Lung (tissue), 12 donors: ENCODE measurements around the gene GABARAP. TPM values are rescaled to one million over a fixed set of nuclear protein-coding genes. Genes with fewer than 3 reads are reported as not detected.

Experiments used
- ATAC-seq: fragments of 200-7000 bp; cut with Tn5 transposase; one replicate; pipeline ENCODE4 v1.9.1; 2020; ENCODE audit warnings: moderate number of reproducible peaks; ENCODE audit not compliant: insufficient read depth, low FRiP score
- DNase-seq, 3 donors: peaks; one replicate each; pipeline ENCODE4 v3.0.0-alpha.2; 2013 to 2017
- H3K27ac ChIP-seq, 2 donors: one replicate each; pipeline ENCODE4 v1.5.1; 2013; ENCODE audit warnings: mild to moderate bottlenecking in 2 of 2, moderate library complexity in 2 of 2, control low read depth in 1 of 2, inconsistent platforms in 1 of 2, low read depth in 1 of 2, low read length in 1 of 2
- H3K27me3 ChIP-seq, 3 donors: one replicate each; pipeline ENCODE4 v1.5.1; 2013; ENCODE audit warnings: low read length in 2 of 3; ENCODE audit not compliant: control insufficient read depth in 3 of 3, insufficient read depth in 3 of 3
- H3K36me3 ChIP-seq, 4 donors: one replicate each; pipeline ENCODE4 v1.5.1; 2013; ENCODE audit warnings: low read length in 4 of 4, mild to moderate bottlenecking in 1 of 4, moderate library complexity in 1 of 4; ENCODE audit not compliant: control insufficient read depth in 4 of 4, insufficient read depth in 4 of 4
- H3K4me1 ChIP-seq, 5 donors: one replicate each; pipeline ENCODE4 v1.5.1; 2013; ENCODE audit warnings: low read length in 5 of 5, mild to moderate bottlenecking in 2 of 5, moderate library complexity in 1 of 5; ENCODE audit not compliant: control insufficient read depth in 5 of 5, insufficient read depth in 5 of 5
- H3K4me3 ChIP-seq: one replicate; pipeline ENCODE4 v1.5.1; 2013; ENCODE audit warnings: mild to moderate bottlenecking, control low read depth, moderate library complexity
- H3K9ac ChIP-seq, 2 donors: one replicate each; pipeline ENCODE4 v1.5.1; 2013; ENCODE audit warnings: low read length in 2 of 2, control low read depth in 1 of 2; ENCODE audit not compliant: insufficient read depth in 1 of 2
- H3K9me3 ChIP-seq, 4 donors: one replicate each; pipeline ENCODE4 v1.5.1; 2013; ENCODE audit warnings: low read length in 3 of 4, mild to moderate bottlenecking in 1 of 4, moderate library complexity in 1 of 4; ENCODE audit not compliant: control insufficient read depth in 4 of 4, insufficient read depth in 3 of 4
- WGBS, 2 donors: extraction: QIAGEN DNeasy Blood & Tissue Kit; methylation state at CpG; one replicate each; pipeline ENCODE4 v1.1.7; 2013; 5-methylcytosine and 5-hydroxymethylcytosine counted together
- polyA plus RNA-seq, 2 donors: library from polyadenylated mRNA; stranded (reverse); fragments of 200-250 nt; gene quantifications; one replicate each; pipeline ENCODE4 v1.2.1, GENCODE V29; 2013
- total RNA-seq, 2 donors: library from RNA; depleted of rRNA in 1 of 2; stranded (reverse); fragments of >200 nt in 1 of 2; gene quantifications; one replicate each; pipeline ENCODE4 v1.2.1, GENCODE V29; 2014 to 2021
- TF ChIP-seq, protein P1 (sequence below): IDR thresholded peaks from 2 replicates; pipeline ENCODE4 v1.5.1; 2012; ENCODE audit warnings: mild to moderate bottlenecking; ENCODE audit errors: control extremely low read depth, extremely low read depth
- donor health status: control.
- donor health status: control.
- donor health status: Bipolar disorder and iron deficiency.
- donor health status: healthy.
- donor health status: DM: yes; HTN: yes; CAD: no.

Gene GABARAP
- total and polyA plus RNA-seq, 4 donors, result 315 to 1,149 (median 685) TPM

DNA sequence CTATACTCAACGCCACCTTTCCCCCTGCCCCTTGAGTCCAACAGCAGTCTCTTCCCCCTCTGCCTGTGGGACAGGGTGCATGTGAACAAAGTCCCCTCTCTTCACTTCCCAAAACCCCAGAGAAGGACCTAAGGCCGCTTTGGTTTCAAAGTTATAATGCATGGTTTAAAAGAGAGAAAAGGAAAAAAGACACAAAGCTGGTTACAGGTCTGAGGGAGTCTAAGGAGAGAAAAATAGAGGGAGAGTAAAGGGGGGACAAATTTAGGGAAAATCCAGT lies 1.1 kb upstream of the GABARAP start:
- DNase-seq, result no peak
- TF ChIP-seq, protein P1, sequence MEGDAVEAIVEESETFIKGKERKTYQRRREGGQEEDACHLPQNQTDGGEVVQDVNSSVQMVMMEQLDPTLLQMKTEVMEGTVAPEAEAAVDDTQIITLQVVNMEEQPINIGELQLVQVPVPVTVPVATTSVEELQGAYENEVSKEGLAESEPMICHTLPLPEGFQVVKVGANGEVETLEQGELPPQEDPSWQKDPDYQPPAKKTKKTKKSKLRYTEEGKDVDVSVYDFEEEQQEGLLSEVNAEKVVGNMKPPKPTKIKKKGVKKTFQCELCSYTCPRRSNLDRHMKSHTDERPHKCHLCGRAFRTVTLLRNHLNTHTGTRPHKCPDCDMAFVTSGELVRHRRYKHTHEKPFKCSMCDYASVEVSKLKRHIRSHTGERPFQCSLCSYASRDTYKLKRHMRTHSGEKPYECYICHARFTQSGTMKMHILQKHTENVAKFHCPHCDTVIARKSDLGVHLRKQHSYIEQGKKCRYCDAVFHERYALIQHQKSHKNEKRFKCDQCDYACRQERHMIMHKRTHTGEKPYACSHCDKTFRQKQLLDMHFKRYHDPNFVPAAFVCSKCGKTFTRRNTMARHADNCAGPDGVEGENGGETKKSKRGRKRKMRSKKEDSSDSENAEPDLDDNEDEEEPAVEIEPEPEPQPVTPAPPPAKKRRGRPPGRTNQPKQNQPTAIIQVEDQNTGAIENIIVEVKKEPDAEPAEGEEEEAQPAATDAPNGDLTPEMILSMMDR, result no peak
- peaks cover 8 to 33% (median 27%) of the 10 kb centered on the region in 4 donors for H3K36me3 ChIP-seq
- no peak for ATAC-seq
- H3K4me1 ChIP-seq, result peaks cover 0 to 23% (median 14%) of the 10 kb centered on the region in 5 donors
- WGBS, 2 donors, result 32 to 66% methylated on average over 2 of the region's 2 CpGs
- H3K27ac ChIP-seq, result peak overlapping the region; percentile 93
- no peaks in the 10 kb centered on the region for H3K27me3 ChIP-seq
- no peaks in the 10 kb centered on the region for H3K9me3 ChIP-seq
- H3K4me3 ChIP-seq, result peak overlapping the region; percentile 39
- H3K9ac ChIP-seq, result peak overlapping the region in 1 of 2 donors; percentile 87

DNA sequence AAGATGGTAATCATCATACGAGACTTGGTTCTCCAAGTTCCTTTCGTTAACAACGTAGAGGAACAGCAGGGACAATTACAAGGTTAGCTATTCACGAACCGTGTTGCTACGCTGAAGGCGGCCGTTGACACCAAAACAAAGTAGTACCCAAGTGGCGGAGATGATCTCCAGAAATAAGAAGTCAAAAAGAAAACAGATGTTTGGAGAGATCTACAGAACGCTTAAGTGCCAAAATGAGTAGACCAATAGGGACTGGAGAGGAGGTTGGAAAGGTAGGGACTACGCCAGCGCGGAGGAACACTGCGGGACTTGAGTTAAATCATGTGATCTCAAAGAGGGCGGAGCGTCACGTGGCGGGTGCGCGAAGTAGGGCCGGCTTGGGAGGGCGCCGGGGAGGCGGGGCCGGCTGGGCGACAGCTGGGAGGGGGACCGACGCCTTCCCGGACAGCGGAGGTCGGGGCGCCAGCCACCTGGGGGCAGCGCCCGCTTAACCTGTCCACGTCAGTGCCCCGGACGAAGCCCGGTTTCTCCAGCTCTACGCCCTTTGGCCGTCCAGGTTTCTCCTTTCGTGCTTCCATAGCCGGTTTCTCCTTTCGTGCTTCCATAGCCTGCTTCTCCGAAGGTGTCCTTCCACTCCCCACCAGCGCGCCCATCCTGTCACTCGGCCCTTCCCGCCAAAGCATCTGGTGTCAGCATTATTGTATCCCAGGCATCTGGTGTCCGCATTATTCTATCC lies 636 bp upstream of the GABARAP start:
- peak; percentile 97 to 99 (median 98) for DNase-seq
- Histone ChIP-seq H3K36me3 (peaks cover 8 to 33% (median 27%) of the 10 kb centered on the region in 4 donors), H3K9me3 (no peaks in the 10 kb centered on the region), H3K27me3 (no peaks in the 10 kb centered on the region), H3K4me3 (peak overlapping the region; percentile 39), H3K4me1 (peaks cover 0 to 23% (median 14%) of the 10 kb centered on the region in 5 donors), H3K27ac (peak overlapping the region; percentile 93), H3K9ac (peak overlapping the region; percentile 7 to 99)
- TF ChIP-seq, protein P1, result peak; percentile 10
- 1% methylated on average over 45 to 49 of the region's 49 CpGs for WGBS, 2 donors
- ATAC-seq, result peak; percentile 47

DNA sequence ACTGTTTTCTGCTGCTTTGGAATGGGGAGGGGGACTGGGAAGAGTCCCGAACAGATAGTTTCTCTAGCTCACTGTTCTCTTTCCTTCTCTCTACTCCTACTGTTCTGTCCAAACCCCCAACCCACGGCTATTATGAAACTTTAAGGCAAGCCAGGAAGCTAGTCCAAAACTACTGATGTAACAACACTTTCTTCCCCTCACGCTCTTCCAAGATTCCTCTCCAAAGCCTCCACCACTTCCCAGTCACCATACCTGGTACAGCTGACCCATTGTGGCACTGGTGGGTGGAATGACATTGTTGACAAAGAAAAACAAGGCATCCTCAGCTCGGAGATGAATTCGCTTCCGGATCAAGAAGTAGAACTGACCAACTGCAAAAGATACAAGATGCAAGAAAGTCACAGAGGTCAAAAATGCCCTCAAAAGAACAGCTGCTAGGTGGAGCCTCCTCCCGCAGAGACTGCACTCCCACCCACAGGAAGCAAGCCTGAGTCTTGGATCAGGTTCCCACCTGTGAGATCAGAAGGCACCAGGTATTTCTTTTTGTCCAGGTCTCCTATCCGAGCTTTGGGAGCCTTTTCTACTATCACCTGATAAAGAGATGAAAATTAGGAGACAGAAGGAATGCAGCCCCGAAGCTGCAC lies 1.0 kb downstream of the GABARAP start:
- ATAC-seq (no peak), DNase-seq (no peak)
- Histone ChIP-seq H3K27ac (peak overlapping the region; percentile 94 to 97), H3K4me1 (peaks cover 4 to 34% (median 14%) of the 10 kb centered on the region in 5 donors), H3K9ac (peak overlapping the region; percentile 91 to 94), H3K36me3 (peaks cover 6 to 33% (median 26%) of the 10 kb centered on the region in 4 donors), H3K9me3 (no peaks in the 10 kb centered on the region), H3K4me3 (peak overlapping the region; percentile 83), H3K27me3 (no peaks in the 10 kb centered on the region)
- TF ChIP-seq, protein P1, result no peak
- 28 to 35% methylated on average over 9 of the region's 9 CpGs for WGBS, 2 donors
